ENCODE measurements around the gene SHANK2. TPM values are rescaled to one million over a fixed set of nuclear protein-coding genes. Genes with fewer than 3 reads are reported as not detected.

The SHANK2 gene
- total RNA-seq, 1 donor from 2014 or later = 10.0 TPM

DNA sequence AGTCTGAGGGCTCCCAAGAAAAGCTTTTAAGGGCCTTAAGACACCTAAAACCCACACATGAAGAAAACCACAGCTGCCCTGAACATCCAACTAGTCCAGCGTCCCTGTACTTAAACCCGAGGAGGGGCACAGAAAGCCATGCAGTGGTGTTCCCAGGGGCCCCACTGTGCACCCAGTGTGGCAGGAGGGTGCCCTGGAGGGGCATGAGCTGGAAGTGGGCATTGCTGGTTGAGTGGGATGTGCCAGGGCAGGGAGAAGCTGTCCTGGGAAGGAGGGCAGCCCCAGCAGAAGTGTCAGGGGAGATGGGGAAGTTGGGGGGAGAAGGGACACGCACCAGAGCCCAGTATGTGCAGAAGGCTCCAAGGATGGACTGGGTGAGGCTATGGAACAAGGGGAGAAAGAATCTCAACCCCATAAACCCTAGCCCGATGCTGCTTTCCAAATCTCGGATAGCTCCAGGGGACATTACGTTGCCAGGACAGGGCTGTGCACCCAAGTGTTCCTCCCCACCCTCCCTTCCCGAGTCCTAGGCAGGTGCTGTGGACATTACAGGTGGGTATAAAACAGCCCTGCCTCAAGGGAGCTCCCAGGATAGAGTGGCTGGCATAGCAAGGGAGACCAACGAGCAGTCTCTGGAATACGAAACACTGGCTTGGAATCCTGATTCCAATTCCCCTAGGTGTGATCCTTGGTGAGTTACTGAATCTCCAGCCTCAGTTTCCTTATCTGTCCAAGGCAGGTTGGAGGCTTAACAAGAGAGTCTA lies 44.2 kb downstream of the SHANK2 start:
- no peak for DNase-seq (ENCODE audit: low read depth, low spot score)
- Mint-ChIP-seq H3K36me3 (ENCODE audit: low read depth) (no peaks in the 10 kb centered on the region), H3K4me1 (peaks cover 3% of the 10 kb centered on the region), H3K4me3 (no peak overlapping the region), H3K9me3 (no peaks in the 10 kb centered on the region), H3K27me3 (ENCODE audit: low read depth) (peaks cover 11% of the 10 kb centered on the region), H3K27ac (ENCODE audit: unreplicated experiment) (no peak overlapping the region)
- TF ChIP-seq, protein P1, sequence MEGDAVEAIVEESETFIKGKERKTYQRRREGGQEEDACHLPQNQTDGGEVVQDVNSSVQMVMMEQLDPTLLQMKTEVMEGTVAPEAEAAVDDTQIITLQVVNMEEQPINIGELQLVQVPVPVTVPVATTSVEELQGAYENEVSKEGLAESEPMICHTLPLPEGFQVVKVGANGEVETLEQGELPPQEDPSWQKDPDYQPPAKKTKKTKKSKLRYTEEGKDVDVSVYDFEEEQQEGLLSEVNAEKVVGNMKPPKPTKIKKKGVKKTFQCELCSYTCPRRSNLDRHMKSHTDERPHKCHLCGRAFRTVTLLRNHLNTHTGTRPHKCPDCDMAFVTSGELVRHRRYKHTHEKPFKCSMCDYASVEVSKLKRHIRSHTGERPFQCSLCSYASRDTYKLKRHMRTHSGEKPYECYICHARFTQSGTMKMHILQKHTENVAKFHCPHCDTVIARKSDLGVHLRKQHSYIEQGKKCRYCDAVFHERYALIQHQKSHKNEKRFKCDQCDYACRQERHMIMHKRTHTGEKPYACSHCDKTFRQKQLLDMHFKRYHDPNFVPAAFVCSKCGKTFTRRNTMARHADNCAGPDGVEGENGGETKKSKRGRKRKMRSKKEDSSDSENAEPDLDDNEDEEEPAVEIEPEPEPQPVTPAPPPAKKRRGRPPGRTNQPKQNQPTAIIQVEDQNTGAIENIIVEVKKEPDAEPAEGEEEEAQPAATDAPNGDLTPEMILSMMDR (conservative IDR thresholded peaks at IDR 0.05) = no peak

DNA sequence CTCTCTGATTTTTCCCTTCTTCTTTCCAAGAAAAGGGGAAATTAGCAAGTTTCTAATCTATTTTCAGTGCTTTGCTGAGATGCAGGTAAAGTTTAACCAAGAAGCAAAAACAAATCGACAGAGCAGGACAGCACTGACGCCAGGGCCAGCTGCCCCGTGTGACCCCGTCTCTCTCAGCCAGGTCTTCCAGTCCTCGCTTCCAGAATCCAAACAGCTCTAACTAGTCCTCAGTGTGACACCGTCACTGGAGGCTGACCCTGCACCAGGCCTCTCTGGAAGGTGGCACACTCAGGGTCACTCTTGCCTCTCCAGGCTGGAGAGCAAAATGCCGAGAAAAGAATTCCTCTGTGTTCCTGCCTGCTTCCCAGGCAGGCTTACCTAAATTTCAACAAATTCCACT lies 44.8 kb downstream of the SHANK2 start:
- Mint-ChIP-seq H3K36me3 (ENCODE audit: low read depth) (no peaks in the 10 kb centered on the region), H3K4me3 (no peak overlapping the region), H3K9me3 (no peaks in the 10 kb centered on the region), H3K27me3 (ENCODE audit: low read depth) (peaks cover 8% of the 10 kb centered on the region), H3K4me1 (peaks cover 3% of the 10 kb centered on the region), H3K27ac (ENCODE audit: unreplicated experiment) (no peak overlapping the region)
- DNase-seq (ENCODE audit: low read depth, low spot score) = no peak
- TF ChIP-seq, protein P1 (conservative IDR thresholded peaks at IDR 0.05) = no peak

DNA sequence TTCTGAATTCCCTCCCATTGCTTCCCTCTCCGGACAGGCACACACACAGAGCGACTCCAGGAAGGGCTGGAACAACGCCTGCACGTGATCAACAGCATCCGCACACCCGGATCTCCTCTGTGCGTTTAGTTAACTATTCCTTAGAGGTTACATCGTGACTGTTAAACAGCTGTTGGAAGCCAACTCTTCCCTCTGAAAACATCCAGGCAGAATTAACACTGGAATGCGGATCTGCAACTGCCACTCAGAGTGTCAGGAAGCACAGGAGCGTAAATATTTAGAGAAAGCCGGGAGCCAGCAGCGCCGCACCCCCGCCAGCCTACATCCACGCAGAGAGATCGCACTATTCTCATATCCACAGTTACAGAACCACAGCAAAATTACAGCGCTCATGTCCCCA lies 46.2 kb downstream of the SHANK2 start:
- Mint-ChIP-seq H3K36me3 (ENCODE audit: low read depth) (no peaks in the 10 kb centered on the region), H3K9me3 (no peaks in the 10 kb centered on the region), H3K4me3 (no peak overlapping the region), H3K27ac (ENCODE audit: unreplicated experiment) (no peak overlapping the region), H3K27me3 (ENCODE audit: low read depth) (no peaks in the 10 kb centered on the region), H3K4me1 (peaks cover 3% of the 10 kb centered on the region)
- no peak for DNase-seq (ENCODE audit: low read depth, low spot score)
- TF ChIP-seq, protein P1 (conservative IDR thresholded peaks at IDR 0.05) = no peak

DNA sequence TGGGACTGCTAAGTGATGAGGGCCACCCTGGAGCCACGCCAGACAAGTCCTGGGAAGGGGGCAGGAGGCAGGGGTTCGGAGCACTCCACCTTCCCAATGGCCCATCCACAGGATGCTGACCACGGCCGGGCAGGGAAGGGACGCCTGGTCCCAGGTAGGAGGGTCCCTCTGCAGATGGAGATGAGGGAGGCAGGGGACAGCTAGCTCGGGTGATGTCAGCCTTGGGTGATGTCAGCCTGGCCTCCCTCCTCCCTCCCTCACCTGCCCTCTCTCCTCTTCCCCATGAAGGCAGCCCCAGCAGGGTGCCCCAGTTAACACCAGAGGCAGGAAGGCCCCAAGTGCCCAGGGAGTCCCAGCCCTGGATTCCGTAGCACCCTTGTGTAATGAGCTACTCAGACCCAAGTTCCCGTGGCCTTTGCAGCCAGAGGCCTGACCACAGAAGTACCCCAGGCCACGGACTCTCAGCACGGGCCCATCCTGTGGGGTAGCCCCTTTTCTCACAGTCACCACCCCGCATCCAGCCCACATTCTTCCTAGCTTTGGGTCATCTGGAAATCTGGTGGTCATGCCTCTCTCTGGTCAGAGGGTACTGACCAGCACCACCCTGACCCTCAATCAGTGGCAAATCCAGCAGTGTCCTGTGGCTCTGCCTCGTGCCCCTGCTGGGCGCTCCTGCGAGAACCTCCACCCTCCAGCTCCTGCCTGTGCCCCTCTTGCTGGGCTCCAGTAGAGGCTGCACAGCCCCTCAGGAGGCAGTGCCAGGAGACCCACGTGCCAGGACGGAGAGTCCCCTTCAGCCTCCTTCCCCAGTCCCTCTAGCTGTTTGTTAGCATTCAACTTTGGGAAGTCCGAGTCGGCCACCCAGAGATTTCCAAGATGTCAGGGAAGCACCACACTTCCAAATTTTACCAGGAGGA lies 47.4 kb downstream of the SHANK2 start:
- H3K27ac Mint-ChIP-seq (ENCODE audit: unreplicated experiment) = no peak overlapping the region
- TF ChIP-seq, protein P1 (conservative IDR thresholded peaks at IDR 0.05) = no peak
- H3K27me3 Mint-ChIP-seq (ENCODE audit: low read depth) = no peaks in the 10 kb centered on the region
- H3K4me1 Mint-ChIP-seq = peaks cover 3% of the 10 kb centered on the region
- no peaks in the 10 kb centered on the region for H3K36me3 Mint-ChIP-seq (ENCODE audit: low read depth)
- no peak for DNase-seq (ENCODE audit: low read depth, low spot score)
- no peak overlapping the region for H3K4me3 Mint-ChIP-seq
- H3K9me3 Mint-ChIP-seq = no peaks in the 10 kb centered on the region

DNA sequence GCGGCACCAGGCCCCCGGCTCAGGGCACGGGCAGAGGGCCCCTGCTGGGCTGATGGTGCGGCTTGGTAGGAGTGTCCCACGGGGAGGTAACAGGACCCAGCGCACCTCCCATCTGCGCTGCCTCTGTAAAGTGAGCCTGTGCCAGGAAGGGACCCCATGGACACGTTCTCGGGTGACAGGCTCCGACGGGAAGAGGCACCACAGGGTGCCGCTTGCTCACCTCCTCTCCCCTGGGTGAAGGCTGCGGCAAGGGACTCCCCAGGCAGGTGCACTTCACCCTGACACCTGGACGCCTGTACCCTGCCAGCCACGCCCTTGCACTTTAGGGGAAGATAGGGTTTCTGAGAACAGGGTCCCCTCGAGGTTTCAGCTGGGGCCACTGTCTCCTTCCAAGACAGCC lies 48.1 kb downstream of the SHANK2 start:
- no peaks in the 10 kb centered on the region for H3K9me3 Mint-ChIP-seq
- H3K36me3 Mint-ChIP-seq (ENCODE audit: low read depth) = no peaks in the 10 kb centered on the region
- DNase-seq (ENCODE audit: low read depth, low spot score) = no peak
- TF ChIP-seq, protein P1 (conservative IDR thresholded peaks at IDR 0.05) = no peak
- H3K4me1 Mint-ChIP-seq = peaks cover 3% of the 10 kb centered on the region
- no peaks in the 10 kb centered on the region for H3K27me3 Mint-ChIP-seq (ENCODE audit: low read depth)
- no peak overlapping the region for H3K4me3 Mint-ChIP-seq
- H3K27ac Mint-ChIP-seq (ENCODE audit: unreplicated experiment) = no peak overlapping the region

Measured in neural crest cell (in vitro differentiated cells).